Hepatocyte (in vitro differentiated cells): Measurements from ENCODE around the gene TNNT2. TPM values are rescaled to one million over a fixed set of nuclear protein-coding genes. Genes with fewer than 3 reads are reported as not detected.

Experiments used
- DNase-seq: peaks from one replicate; pipeline ENCODE4 v3.0.0-alpha.2; 2016; ENCODE audit warnings: low spot score
- H2AFZ ChIP-seq: fragments of 200-600 bp; sonication (generic); 2 replicates; pipeline ENCODE4 v1.6.0; 2016; ENCODE audit warnings: antibody characterized with exemption, mild to moderate bottlenecking
- H3K27ac ChIP-seq: fragments of 200-600 bp; sonication (generic); 2 replicates; pipeline ENCODE4 v1.5.1; 2016; ENCODE audit warnings: mild to moderate bottlenecking
- H3K27me3 ChIP-seq: fragments of 200-600 bp; sonication (generic); 2 replicates; pipeline ENCODE4 v1.6.1; 2016
- H3K36me3 ChIP-seq: fragments of 200-600 bp; sonication (generic); replicated peaks from 2 replicates; pipeline ENCODE4 v1.5.1; 2016; ENCODE audit warnings: low read depth; ENCODE audit not compliant: insufficient read depth
- H3K4me1 ChIP-seq: fragments of 200-600 bp; sonication (generic); 2 replicates; pipeline ENCODE4 v1.5.1; 2016; ENCODE audit warnings: mild to moderate bottlenecking, moderate library complexity; ENCODE audit not compliant: insufficient read depth
- H3K4me2 ChIP-seq: fragments of 200-600 bp; sonication (generic); 2 replicates; pipeline ENCODE4 v1.6.0; 2016
- H3K4me3 ChIP-seq: fragments of 200-600 bp; sonication (generic); 2 replicates; pipeline ENCODE4 v1.5.1; 2016; ENCODE audit warnings: mild to moderate bottlenecking
- H3K79me2 ChIP-seq: fragments of 200-600 bp; sonication (generic); 2 replicates; pipeline ENCODE4 v1.6.0; 2017; ENCODE audit warnings: mild to moderate bottlenecking
- H3K9me2 ChIP-seq: fragments of 200-600 bp; sonication (generic); replicated peaks from 2 replicates; pipeline ENCODE4 v1.6.0; 2017; ENCODE audit warnings: mild to moderate bottlenecking; ENCODE audit not compliant: insufficient read depth
- H3K9me3 ChIP-seq: fragments of 200-600 bp; sonication (generic); 2 replicates; pipeline ENCODE4 v1.5.1; 2016; ENCODE audit warnings: low read depth, mild to moderate bottlenecking
- H4K20me1 ChIP-seq: fragments of 200-600 bp; sonication (generic); 2 replicates; pipeline ENCODE4 v1.6.0; 2016; ENCODE audit warnings: mild to moderate bottlenecking; ENCODE audit not compliant: insufficient read depth, poor library complexity, severe bottlenecking
- EZH2 ChIP-seq: fragments of 200-600 bp; sonication (generic); IDR thresholded peaks from 2 replicates; pipeline ENCODE4 v1.6.1; 2016; ENCODE audit warnings: antibody characterized with exemption, mild to moderate bottlenecking, borderline replicate concordance
- EZH2phosphoT487 ChIP-seq: fragments of 200-600 bp; sonication (generic); IDR thresholded peaks from one replicate; pipeline ENCODE4 v1.6.1; 2018; ENCODE audit warnings: antibody characterized with exemption, mild to moderate bottlenecking, low read depth, moderate library complexity; ENCODE audit not compliant: unreplicated experiment, severe bottlenecking
- WGBS: methylation state at CpG from one replicate; pipeline ENCODE4 v1.1.6; 2016; ENCODE audit warnings: low lambda C conversion rate; ENCODE audit errors: missing lambda C conversion rate; 5-methylcytosine and 5-hydroxymethylcytosine counted together
- polyA plus RNA-seq: library from polyadenylated mRNA; unstranded; fragments of >200 nt; fragmentation: Nextera tagmentation; extraction: Ambion mirVana; gene quantifications from 2 replicates; pipeline ENCODE4 v1.2.1, GENCODE V29; 2016
- total RNA-seq: library from RNA; depleted of rRNA; stranded (reverse); fragments of >200 nt; gene quantifications from 2 replicates; pipeline ENCODE4 v1.2.3, GENCODE V29; 2014
- TF ChIP-seq, protein P1 (sequence below): fragments of 200-600 bp; sonication (generic); IDR thresholded peaks from 2 replicates; pipeline ENCODE4 v1.5.1; 2016; ENCODE audit warnings: antibody characterized with exemption, mild to moderate bottlenecking; ENCODE audit not compliant: poor library complexity

Gene TNNT2
- total and polyA plus RNA-seq, 2 experiments from 2014 or later = 25.9 to 33.5 TPM

DNA sequence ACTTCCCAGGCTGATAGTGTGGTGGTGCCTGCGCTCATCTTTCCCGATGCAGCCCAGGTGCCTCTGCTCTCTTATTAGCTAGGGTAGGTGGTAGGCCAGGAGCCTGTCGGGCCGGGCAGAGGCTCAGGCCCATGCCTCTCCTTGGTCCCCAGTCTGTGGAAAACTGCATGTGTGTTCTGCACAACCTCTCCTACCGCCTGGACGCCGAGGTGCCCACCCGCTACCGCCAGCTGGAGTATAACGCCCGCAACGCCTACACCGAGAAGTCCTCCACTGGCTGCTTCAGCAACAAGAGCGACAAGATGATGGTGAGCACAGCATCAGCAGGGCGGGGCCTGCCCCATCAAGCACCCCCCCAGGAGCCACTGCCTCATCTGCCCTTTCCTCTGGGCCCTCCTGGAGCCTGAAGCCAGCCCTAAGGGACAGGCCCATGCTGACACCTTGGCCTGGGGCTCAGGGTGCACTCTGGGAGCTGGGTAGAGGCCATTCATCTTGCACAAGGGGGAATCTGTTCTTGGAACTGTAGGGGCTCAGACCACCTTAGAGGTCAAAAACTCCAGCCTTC, 55.6 kb downstream of the TNNT2 start:
- Histone ChIP-seq H3K79me2 (no peaks in the 10 kb centered on the region), H3K4me2 (no peak overlapping the region), H3K27me3 (no peaks in the 10 kb centered on the region), H4K20me1 (no peaks in the 10 kb centered on the region), H3K4me3 (no peak overlapping the region), H3K9me3 (no peaks in the 10 kb centered on the region), H3K9me2 (no peaks in the 10 kb centered on the region), H3K4me1 (no peaks in the 10 kb centered on the region), H2AFZ (no peak overlapping the region), H3K27ac (no peak overlapping the region), H3K36me3 (no peaks in the 10 kb centered on the region)
- TF ChIP-seq, protein P1, sequence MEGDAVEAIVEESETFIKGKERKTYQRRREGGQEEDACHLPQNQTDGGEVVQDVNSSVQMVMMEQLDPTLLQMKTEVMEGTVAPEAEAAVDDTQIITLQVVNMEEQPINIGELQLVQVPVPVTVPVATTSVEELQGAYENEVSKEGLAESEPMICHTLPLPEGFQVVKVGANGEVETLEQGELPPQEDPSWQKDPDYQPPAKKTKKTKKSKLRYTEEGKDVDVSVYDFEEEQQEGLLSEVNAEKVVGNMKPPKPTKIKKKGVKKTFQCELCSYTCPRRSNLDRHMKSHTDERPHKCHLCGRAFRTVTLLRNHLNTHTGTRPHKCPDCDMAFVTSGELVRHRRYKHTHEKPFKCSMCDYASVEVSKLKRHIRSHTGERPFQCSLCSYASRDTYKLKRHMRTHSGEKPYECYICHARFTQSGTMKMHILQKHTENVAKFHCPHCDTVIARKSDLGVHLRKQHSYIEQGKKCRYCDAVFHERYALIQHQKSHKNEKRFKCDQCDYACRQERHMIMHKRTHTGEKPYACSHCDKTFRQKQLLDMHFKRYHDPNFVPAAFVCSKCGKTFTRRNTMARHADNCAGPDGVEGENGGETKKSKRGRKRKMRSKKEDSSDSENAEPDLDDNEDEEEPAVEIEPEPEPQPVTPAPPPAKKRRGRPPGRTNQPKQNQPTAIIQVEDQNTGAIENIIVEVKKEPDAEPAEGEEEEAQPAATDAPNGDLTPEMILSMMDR = no peak
- WGBS = 88% methylated on average over 15 of the region's 15 CpGs
- DNase-seq = no peak

DNA sequence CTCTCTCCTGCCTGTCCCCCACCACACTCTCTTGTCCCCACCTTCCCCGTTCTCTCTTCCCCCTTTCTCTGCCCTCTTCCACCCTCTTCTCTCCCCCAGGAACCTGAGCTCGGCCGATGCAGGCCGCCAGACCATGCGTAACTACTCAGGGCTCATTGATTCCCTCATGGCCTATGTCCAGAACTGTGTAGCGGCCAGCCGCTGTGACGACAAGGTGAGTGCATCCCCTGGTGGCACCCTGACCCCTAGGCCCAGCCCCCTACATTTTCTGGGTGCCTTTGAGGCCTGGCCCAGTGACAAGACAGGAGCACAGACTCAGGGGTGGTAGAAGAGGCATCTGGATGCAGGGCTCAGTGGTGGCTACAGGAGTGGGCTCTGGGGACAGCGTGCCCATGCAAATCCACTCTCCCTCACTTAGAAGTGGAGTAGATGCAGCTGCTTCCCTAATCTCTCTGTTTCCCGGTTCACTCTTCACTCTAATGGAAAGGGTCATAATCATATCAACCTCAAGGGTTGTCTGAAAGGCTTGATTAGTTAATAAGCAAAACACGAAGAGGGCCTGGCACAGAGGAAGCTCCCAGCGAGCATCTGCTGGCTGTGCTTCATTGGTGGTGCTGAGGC, 57.2 kb downstream of the TNNT2 start:
- H3K27ac ChIP-seq = no peak overlapping the region
- no peak overlapping the region for H3K4me2 ChIP-seq
- H3K79me2 ChIP-seq = no peaks in the 10 kb centered on the region
- DNase-seq = no peak
- WGBS = 88% methylated on average over 12 of the region's 12 CpGs
- H3K36me3 ChIP-seq = no peaks in the 10 kb centered on the region
- H3K9me3 ChIP-seq = no peaks in the 10 kb centered on the region
- H3K4me3 ChIP-seq = no peak overlapping the region
- TF ChIP-seq EZH2 = no peak
- no peak for TF ChIP-seq EZH2phosphoT487
- TF ChIP-seq, protein P1 = no peak
- H3K27me3 ChIP-seq = no peaks in the 10 kb centered on the region
- H3K4me1 ChIP-seq = no peaks in the 10 kb centered on the region
- no peaks in the 10 kb centered on the region for H3K9me2 ChIP-seq
- no peak overlapping the region for H2AFZ ChIP-seq
- no peaks in the 10 kb centered on the region for H4K20me1 ChIP-seq

DNA sequence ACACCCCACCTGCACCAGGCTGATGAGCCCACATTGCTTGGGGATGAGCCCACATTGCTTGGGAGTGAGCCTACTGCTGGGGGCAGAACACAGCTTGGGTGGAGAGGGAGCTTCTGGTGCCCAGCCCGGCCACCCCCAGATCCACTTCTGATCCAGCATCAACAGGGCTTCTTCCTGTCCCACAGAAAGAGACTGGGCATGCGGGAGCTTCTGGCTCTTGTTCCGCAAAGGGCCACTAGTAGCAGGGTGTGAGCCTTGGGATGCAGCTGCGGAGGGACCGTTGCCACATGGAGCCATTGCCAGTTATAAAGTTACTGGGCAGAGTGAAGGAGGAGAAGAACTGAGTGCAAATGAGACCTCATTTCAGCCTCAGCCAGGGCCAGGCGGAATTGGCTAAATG, 57.8 kb downstream of the TNNT2 start:
- TF ChIP-seq EZH2phosphoT487 (no peak), EZH2 (no peak)
- whole genome bisulfite sequencing = 93% methylated on average over 6 of the region's 6 CpGs
- no peaks in the 10 kb centered on the region for H3K27me3 ChIP-seq
- no peaks in the 10 kb centered on the region for H3K4me1 ChIP-seq
- no peaks in the 10 kb centered on the region for H3K79me2 ChIP-seq
- no peak overlapping the region for H3K4me3 ChIP-seq
- H2AFZ ChIP-seq = no peak overlapping the region
- no peak overlapping the region for H3K27ac ChIP-seq
- no peaks in the 10 kb centered on the region for H4K20me1 ChIP-seq
- no peaks in the 10 kb centered on the region for H3K9me2 ChIP-seq
- no peaks in the 10 kb centered on the region for H3K36me3 ChIP-seq
- no peak for DNase-seq
- H3K9me3 ChIP-seq = no peaks in the 10 kb centered on the region
- H3K4me2 ChIP-seq = no peak overlapping the region

DNA sequence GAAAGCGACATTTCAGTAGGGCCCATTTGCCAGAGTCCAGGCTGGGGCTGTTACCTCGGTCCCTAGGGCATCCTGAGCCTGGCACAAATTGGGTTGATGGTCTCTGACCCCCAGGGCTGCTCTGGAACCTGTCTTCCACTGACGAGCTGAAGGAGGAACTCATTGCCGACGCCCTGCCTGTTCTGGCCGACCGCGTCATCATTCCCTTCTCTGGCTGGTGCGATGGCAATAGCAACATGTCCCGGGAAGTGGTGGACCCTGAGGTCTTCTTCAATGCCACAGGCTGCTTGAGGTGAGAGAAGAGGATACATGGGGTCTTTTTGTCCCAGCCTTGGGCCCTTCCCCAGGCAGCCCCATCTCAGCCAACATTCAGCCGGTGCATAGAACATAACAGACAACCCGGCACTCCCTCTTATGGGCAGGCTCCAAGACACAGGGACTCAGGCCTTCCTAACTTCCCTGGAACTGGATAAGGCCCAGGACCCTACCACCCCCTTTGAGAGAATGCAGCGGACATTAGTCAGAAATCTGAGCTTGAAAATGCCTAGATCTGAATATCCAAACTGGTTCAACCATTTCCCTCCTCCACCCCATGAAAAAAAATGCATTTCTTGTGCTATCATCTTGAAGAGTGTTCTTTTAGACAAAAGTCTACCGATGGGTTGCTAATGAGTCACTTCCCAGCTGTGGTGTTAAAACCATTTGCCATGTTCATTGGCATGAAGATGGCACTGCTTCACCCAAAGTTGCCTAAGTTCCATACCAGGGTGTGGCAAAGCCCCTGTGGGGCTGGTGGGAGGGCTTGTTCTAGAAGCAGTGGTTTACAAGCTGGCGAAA, 58.8 kb downstream of the TNNT2 start:
- TF ChIP-seq, protein P1 = no peak
- TF ChIP-seq EZH2 = no peak
- TF ChIP-seq EZH2phosphoT487 = no peak
- H2AFZ ChIP-seq = no peak overlapping the region
- H3K9me2 ChIP-seq = no peaks in the 10 kb centered on the region
- H3K36me3 ChIP-seq = no peaks in the 10 kb centered on the region
- H3K4me1 ChIP-seq = no peaks in the 10 kb centered on the region
- H3K4me2 ChIP-seq = no peak overlapping the region
- no peaks in the 10 kb centered on the region for H3K9me3 ChIP-seq
- no peaks in the 10 kb centered on the region for H3K79me2 ChIP-seq
- H3K27me3 ChIP-seq = no peaks in the 10 kb centered on the region
- no peak overlapping the region for H3K4me3 ChIP-seq
- no peak overlapping the region for H3K27ac ChIP-seq
- H4K20me1 ChIP-seq = no peaks in the 10 kb centered on the region
- no peak for DNase-seq
- 84% methylated on average over 15 of the region's 15 CpGs for WGBS
